Putamen (tissue), 1 donor: ENCODE results near the gene KIAA0753.

Experiments used
- DNase-seq: peaks from one replicate; pipeline ENCODE4 v3.0.0-alpha.2; 2016; ENCODE audit warnings: low spot score

Gene KIAA0753

DNA sequence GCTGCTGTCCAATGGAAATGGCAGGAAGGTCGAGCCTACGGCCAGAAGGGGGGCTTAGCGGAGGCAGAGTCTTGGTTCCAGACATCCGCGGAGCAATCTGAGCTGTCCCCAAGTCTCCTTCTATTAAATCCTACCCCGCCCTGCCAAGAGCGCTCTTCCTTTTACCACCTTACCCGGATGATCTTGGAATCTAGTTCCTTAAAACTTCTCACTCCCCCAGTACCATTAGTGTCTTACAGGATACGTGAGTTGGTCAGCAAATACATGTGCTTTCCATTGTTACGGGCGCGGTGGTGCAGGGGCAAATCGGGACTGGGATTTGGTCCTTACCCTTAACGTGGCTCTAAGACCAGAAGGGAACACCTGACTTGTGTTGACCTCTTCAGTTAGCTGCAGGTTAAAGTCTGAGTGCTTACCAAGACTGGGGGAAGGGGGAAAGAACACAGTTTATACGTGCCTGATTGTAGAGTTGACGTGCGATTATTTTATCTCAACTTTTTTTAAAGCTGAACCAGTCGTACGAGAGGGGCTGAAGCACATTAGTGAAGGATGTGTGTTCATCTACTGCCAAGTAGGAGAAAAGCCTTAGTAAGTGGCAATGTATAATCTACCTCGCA, 844 bp upstream of the KIAA0753 start:
- DNase-seq = no peak

DNA sequence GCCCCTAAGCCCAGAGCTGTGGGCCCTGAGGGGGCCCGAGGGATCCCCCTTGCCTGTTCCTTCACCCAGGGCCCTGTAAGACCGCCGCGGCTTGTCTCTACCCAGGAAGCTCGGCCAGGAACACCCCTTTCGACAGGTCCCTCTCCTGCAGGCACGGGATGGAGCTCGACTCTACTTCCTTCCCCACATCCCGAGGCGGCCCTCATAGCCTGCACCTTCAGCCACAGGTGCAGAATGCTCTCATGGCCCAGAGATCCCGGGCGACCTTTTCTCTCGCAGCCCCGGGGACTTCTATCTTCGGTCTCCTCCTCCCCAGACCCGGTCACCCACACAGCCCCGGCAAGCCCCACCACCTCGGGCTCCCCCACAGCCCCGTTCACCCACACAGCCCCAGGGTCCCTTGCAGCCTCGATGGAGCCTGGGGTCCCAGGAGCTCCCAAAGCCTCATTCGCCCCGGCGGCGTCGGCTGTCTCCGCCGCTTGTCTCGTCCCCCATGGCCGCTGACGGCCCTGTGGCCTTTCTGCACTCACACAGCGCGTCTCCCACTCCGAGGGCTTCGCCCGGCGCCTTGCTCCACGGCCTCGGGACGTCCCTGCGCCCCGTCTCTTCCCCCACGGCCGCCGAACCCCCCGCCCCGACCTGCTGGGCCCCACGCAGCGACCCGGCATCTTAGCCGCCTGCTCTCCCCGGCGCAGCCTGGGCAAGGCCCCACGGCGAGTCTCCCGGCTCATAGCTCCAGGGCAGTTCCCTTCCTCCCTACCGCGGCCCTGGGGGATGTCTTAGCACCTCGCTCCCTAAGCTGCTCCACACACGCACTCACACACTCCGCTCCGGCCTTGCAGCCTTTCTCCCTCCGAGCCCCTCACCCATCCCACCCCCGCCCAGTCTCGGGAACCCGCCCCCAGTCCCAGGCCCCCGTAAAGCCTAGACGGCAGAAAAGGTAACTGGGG, 650 bp downstream of the KIAA0753 start:
- DNase-seq = no peak

DNA sequence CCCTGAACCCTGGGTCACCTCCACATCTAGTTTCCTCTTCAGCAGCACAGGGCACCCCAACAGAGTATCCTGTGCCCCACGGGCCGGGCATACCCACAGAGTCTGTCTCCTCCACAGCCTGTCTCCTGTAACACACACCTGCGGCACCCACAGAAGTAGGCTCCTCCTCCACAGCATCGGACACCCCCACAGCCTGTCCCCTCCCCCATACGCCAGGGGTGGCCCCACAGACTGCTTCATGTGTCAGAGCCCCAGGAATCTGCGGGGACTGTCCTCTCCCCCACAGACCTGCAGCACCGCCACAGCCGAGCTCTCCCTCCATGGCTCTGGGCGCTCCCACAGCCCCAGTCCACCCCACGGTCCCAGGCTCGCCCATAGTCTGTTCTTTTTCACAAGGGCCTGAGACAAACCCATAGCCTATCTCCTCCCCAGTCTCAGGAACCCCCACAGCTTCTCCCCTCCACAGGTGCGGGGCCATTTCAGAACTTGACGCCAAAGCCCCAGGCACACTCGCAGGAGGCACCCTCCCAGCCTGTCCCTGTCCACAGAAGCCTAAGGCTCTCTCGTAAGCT, 1.4 kb downstream of the KIAA0753 start:
- no peak for DNase-seq

DNA sequence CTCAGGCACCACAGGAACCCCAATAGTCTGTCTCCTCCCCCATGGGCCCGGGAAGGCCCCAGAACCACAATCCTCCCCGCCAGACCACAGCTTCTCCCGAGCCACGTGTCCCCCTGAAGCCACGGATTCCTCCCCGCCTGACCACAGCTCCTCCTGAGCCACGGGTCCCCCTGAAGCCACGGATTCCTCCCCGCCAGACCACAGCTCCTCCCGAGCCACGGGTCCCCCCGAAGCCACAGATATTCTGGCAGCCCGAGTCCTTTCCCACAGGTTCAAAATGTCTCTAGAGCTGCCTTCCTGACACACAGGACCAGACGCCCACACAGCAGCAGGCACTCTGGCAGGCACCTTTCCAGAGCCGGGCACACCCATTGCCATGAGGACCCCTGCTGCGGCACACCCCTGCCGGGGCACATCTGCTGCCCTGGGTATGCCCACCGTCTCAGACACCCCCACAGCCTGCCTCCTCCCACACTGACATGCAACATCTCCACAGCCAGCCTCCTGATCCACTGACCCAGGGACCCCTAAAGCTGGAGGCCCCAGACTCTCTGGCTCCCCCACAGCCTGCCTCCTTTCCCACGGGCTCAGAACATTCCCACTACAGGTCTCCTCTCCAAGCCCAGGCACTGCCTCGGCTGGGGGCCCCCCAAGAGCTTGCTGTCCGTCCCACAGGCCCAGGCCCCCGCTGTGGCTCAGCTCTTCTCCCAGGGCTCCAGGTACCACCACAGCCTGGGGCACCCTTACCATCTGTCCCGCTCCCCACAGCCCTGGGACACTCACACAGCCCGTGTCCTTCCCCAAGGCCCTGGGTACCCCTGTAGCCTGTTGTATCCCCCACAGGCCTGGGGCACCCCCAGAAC, 2.2 kb downstream of the KIAA0753 start:
- no peak for DNase-seq

DNA sequence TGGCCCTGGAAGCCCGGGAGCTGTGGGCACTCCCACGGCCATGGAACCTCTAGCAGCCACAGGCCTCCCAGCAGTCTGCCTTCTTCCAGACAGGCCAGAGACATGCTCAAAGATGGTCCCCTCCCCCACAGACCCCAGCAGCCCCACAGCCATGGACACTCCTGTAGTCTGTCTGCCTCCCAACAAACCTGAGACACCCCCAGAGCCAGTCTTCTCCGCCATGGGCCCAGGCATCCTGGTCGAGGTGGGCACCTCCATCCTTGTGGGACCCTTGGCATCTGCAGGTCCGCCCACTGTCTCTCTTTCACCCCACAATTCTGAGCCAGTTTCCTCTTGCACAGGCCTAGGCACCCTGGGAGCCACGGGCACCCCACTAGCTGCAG, 3.1 kb downstream of the KIAA0753 start:
- no peak for DNase-seq

DNA sequence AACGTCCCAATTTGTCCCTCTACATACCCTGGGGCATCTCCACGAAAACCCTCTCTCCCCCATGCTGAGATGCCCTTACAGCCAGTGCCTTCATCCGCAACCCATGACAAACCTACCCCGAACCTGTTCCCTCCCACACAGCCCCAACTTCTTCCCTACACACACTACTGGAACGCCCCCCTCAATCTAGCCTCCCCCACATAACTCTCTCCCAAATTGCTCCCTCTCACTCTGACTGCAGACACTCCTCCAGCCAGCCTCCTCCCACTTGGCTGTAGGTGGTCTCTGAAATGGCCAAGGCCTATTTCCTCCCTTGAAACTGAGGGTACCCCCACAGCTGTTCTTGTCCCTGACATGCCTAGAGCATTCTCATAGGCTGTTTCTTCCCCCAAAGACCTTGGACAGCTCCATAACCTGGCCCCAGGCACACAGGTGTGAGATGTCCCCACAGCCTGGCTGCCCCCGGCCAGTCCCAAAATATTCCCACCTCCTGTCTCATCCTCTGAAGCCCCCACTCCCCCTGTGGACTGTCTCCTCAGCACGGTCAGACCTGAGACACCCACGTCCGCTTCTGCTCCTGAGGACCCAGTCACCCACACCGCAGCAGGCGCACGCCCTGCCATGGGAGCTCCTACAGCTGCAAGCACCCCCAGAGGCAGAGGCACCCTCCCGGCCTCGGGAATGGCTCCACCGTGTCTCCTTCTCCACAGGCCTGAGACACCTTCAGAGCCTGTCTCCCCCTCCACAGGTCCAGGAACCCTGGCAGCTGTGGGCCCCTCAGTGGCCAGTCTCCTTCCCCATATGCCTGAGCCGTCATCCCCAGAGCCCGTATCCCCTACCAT, 3.7 kb downstream of the KIAA0753 start:
- DNase-seq = no peak

DNA sequence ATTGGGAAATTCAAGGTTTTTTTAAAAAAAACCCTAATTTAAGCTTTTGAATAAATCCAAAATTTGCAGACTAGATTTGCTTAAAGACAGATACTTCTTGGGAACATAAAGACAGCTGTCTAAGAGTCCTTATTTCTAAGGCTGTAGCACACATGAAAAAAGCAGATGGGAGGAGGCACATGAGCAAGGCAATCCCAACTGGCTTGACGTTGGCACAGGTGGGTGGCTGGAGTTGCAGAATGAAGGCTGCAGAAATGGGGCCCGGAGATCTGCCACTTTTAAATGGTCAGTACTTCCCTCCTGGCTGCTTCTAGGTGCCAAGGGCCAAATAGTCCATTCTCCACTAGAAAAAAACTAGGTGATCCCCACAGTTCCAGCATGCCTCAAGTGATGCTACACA, 4.4 kb downstream of the KIAA0753 start:
- DNase-seq = no peak

DNA sequence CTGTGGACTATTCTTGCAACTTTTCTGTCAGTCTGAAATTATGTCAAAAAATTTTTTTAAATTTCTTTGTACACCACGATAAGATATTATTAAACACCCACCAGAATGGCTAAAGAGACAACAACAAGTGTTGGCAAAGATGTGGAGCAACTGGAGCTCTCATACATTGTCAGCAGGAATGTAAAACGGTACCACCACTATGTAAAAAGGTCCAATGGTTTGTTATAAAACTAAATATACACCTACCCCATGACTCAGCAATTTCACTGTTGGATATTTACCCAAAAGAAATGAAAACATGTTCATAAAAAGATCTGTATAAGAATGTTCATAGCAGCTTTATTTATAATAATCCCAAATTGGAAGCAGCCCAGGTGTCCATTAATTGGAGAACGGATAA, 7.2 kb downstream of the KIAA0753 start:
- DNase-seq = no peak

DNA sequence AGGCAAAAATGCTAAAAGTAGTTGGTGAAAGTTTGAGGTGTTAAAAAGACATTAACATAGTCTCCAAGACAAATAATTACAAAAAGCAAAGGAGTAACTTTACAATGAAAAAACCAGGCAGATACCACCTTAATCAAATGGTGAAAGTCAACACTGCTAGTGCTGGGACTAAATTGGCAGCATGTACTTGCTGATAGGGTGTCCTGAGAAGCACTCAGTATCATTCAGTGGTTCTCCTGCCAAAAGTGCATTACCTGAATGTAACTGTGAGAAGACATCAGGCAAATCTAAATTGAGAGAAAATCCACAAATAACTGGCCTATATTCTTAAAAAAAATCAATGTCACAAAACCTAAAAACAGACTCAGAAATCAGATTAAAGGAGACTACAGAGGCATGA, 8.0 kb downstream of the KIAA0753 start:
- no peak for DNase-seq

DNA sequence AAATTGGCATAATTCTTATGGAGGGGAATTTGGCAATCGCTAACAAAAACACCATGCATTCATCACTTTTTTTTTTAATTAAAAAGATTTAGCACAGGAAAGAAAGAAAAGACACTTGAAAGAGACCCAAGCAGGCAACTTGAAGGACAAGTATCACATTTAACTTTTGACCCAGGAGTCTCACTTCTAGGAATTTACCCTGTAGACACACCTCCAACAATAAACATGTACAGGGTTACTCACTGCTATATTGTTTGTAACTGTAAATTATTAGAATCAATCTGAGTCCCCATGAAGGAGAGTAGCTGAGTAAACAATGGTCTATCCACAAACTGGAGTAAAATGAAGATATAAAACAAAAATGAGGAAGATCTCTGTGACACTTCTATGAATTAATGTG, 10.1 kb downstream of the KIAA0753 start:
- DNase-seq = no peak

DNA sequence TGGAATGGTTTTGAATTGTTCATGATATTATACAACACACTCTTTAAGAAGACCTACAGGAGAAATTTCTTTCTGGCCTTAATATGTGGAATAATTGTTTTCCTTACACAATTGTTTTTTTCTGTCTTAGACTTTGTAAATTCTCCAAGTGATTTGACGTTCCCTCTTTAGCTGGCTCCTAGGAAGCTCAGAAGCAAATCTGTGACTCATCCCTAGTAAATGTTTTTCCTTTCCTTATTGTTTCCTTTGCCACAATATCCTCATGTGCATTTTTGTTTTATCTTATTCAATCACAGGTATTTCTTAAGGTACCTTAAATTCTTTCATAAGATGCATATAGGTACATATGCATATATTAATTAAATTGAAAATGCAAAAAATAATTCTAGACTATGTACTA, 13.5 kb downstream of the KIAA0753 start:
- no peak for DNase-seq

DNA sequence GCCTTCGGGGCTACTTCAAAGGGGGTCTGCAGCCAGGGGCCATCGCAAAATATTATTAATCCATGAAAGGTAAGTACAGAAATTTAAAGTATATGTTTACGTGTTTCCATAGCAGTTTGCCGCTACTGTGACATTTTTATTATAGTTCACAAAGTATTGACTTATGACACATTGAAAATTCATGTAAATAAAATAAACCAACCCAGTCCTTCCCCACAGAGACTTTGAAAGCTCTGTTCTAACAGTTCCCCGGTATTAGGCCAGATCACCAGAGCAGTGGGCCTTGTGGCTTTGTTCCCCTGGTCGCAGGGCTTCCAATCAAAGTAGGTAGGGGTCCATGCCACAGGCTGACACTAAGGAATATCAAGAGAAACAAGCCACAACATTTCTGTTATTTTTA, 13.9 kb downstream of the KIAA0753 start:
- no peak for DNase-seq

DNA sequence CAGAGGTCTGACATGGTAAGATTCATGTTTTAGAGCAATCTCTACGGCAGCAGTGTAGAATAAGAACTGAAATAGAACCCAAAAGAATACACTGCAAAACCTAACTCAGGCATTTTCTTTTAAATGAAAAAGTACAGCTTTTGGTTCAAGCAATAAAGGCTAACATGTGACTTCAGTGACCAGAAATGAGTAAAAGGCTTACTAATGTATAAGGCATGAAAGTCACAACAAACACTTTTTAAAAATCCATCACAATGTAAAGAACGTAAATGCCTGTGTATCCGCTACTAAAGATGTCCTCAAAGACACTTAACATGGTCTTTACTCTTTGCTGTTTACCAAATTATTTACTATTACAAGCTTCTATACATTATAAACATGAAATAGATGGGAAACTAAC, 16.6 kb downstream of the KIAA0753 start:
- no peak for DNase-seq

DNA sequence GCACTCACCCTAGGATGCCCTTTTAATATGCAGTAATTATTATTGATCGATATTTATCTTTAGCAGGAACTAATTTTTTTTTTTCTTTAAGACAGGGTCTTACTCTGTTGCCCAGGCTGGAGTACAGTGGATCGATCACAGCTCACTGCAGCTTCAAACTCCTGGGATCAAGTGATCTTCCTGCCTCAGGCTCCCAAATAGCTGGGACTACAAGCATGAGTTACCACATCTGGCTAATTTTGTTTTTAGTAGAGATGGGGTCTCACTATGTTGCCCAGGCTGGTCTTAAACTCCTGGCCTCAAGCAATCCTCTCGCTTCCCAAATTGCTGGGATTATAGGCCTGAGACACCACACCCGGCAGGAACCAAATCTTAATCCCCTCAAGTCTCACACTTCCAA, 29.3 kb downstream of the KIAA0753 start:
- DNase-seq = no peak

DNA sequence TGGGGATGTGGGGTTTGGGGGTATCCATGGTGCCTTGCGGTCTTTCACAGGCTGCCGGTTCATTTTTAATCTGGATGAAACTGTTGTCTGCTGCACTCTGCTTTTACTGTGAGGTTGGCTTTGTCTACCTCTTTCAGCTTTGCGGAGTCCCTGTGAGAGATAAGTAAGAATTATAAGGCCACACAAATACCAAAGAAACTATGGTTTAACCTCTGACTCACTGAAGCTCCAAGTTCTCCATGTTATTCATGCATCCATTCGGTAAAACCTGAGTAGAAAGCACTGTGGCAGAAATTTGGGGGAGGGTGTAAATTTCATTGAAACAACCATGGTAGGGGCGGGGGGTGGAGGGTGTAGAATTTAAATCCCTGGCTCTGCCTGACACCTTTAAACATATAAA, 30.5 kb downstream of the KIAA0753 start:
- DNase-seq = no peak

DNA sequence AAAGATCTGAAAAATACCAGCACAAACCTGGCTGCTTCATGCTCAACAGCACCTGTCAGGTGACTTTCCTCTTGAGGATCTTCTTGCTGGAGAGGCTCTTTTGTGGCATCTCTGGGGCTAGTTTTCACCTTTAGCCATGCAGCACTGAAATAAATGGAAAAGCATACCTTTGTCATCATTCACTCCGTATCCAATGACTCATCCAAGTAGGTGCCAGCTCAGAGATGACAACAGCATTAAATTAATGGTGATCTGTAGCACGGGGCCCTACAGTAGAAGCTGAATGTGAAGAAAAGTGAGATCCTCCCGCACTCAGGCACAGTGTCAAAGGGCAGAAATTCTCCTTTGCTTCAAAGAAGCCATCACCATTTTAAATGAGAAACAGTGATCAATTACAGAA, 32.2 kb downstream of the KIAA0753 start:
- DNase-seq = no peak

DNA sequence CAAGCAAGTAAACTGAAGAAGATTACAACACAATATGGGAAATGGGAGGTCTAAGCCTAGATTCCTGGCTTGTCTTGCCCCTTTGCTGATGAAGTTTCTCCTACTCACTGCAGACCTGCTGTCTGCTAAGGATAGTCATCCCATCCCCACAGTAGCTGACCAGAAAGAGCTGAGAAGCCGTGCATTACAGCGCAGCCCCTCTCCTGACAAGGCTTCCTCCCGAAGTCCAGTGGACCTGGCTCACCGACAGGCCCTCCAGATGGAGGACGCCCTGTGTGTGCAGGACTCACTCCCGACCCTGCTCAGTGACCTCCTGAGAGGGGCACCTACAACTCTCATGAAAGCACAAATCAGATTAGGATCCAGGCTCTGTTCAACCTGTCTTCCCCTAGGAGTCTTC, 35.4 kb downstream of the KIAA0753 start:
- DNase-seq = no peak

DNA sequence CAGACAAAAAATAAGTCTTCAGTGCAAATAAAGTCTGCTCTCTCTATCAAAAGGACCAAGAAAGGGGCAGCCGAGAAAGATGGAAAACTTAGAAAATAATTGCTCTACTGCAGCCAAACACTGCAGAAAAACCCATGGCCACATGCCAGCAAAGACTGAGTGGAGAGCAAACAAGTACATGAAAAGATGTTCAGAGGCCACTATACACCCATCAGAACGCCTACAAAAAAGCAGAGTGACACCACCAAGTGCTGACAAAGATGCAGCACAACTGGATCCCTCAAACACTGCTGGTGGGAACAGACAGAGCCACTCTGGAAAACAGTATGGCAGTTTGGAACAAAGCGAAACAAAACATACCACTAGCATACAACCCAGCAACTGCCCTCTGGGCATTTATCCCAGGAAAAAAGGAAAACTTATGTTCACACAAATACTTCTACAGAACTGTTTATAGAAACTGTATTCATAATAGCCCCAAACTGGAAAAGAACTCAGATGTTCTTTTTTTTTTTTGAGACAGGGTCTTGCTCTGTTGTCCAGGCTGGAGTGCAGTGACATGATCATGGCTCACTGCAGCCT, 36.7 kb downstream of the KIAA0753 start:
- DNase-seq = no peak

DNA sequence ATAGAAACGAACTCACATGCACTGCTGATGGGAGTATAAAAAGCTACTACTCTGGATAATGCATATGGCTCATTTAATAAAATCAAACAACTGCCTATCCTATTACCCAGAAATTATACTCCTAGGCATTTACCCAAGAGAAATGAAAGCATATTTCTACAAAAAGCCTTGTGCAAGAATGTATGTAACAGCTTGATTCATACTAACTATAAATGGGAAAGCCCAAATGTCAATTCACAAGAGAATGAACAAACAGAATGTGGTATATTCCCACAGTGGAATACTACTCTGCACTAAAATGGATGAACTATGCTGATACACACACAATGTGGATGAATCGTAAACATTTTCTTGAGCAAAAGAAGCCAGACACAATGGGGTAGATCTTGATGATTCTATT, 38.4 kb downstream of the KIAA0753 start:
- no peak for DNase-seq

DNA sequence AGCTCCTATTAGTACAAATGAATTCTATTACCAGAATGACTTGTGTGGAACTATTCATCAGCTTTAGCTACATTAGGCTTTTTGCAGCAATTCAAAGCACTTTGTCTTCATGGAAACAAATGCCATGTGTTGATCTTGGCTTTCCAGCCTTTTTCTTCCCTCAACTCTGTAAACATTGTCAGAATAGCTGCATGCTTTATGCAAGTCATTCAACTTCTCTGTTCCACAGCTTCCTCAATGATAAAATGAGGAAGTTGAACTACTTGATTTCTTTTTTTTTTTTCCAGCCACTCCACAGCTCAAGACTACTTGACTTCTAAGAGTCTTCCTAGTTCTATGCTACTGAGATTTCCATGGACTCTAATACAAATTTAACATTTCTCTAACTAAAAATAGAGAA, 41.1 kb downstream of the KIAA0753 start:
- peak; percentile 58 for DNase-seq

DNA sequence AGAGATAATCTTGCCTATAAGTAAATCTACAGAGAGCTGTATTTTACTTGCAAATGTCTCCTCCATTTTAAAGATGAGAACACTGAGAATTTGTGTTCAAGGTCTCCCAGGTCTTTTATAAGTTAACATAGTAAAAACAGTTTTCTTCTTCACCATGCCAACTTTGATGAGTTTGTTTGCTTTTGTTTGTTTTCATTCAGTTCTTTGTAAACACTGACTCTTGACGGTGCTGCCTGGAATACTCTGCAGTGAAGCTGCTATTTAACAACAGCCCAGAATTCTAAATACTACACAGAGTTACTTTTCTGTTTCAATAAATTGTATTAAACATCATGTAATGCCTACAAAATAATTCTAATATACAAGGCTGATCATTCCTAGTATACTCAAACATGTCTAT, 42.8 kb downstream of the KIAA0753 start:
- no peak for DNase-seq
